GM06990 (cell line): Measurements from ENCODE around the gene SPNS3.

Source experiments
- DNase-seq: peaks from one replicate; pipeline ENCODE4 v3.0.0-alpha.2; 2011; ENCODE audit not compliant: insufficient read length; ENCODE audit errors: extremely low read depth
- H3K27me3 ChIP-seq: replicated peaks from 2 replicates; pipeline ENCODE4 v1.6.0; 2011; ENCODE audit warnings: low read length; ENCODE audit not compliant: control insufficient read depth, insufficient read depth
- H3K36me3 ChIP-seq: 2 replicates; pipeline ENCODE4 v1.5.1; 2011; ENCODE audit warnings: low read length; ENCODE audit not compliant: control insufficient read depth, insufficient read depth
- H3K4me3 ChIP-seq: replicated peaks from 2 replicates; pipeline ENCODE4 v1.5.1; 2011; ENCODE audit warnings: low read depth, mild to moderate bottlenecking, control low read depth, low read length
- CTCF ChIP-seq: IDR thresholded peaks from 2 replicates; pipeline ENCODE4 v1.5.1; 2011; ENCODE audit warnings: low read length, control low read depth, mild to moderate bottlenecking, inconsistent platforms; ENCODE audit not compliant: insufficient read depth, poor library complexity, severe bottlenecking

SPNS3 gene

DNA sequence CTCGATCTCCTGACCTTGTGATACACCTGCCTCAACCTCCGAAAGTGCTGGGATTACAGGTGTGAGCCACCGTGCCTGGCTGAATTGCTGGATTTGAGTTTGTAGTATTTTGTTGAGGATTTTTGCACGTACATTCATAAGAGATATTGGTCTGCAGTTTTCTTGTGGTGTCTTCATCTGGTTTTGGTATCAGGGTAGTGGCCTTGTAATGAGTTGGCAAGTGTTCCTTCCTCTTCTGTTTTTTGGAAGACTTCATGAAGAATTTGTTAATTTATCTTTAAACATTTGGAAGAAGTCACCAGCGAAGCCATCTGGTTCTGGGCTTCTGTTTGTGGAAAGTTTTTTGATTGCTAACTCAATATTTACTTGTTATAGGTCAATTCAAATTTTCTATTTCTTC lies 26.9 kb downstream of the SPNS3 start:
- H3K27me3 ChIP-seq, result no peaks in the 10 kb centered on the region
- H3K4me3 ChIP-seq, result no peak overlapping the region
- no peaks in the 10 kb centered on the region for H3K36me3 ChIP-seq
- no peak for DNase-seq
- no peak for TF ChIP-seq CTCF

GRCh38 chr17:4463818-4464476 lies 30.2 kb downstream of the SPNS3 start:
- no peak for DNase-seq
- H3K27me3 ChIP-seq, result no peaks in the 10 kb centered on the region
- TF ChIP-seq CTCF, result no peak
- no peaks in the 10 kb centered on the region for H3K36me3 ChIP-seq
- no peak overlapping the region for H3K4me3 ChIP-seq

DNA sequence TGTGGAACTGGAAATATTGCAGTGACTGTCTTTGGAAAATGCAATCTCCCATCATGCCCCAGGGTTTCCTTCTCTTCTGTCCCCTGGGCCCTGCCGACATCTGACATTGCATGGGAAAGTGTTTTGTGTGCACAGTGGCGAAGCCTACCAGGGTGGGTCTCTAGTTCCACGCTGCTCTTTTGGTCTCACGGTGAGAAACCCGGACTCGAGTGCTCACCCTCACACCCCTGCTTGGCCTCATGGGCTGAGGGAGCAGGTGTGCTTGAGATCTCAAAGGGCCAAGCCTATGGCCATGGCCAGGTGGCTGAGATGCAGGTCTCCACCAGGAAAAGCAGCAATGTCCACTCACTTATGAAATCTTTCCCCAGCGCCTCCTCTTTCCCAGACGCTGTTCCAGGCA lies 32.0 kb downstream of the SPNS3 start:
- no peak for DNase-seq
- no peak for TF ChIP-seq CTCF
- Histone ChIP-seq H3K27me3 (no peaks in the 10 kb centered on the region), H3K36me3 (no peaks in the 10 kb centered on the region), H3K4me3 (no peak overlapping the region)

GRCh38 chr17:4467287-4467686 lies 33.5 kb downstream of the SPNS3 start:
- Histone ChIP-seq H3K36me3 (no peaks in the 10 kb centered on the region), H3K4me3 (no peak overlapping the region), H3K27me3 (no peaks in the 10 kb centered on the region)
- no peak for TF ChIP-seq CTCF
- no peak for DNase-seq

- no peak for DNase-seq
- Histone ChIP-seq H3K36me3 (no peaks in the 10 kb centered on the region), H3K4me3 (no peak overlapping the region), H3K27me3 (no peaks in the 10 kb centered on the region)
- TF ChIP-seq CTCF, result no peak
Observed at GRCh38 chr17:4469552-4469951, 35.8 kb downstream of the SPNS3 start.

- TF ChIP-seq CTCF, result no peak
- no peak overlapping the region for H3K4me3 ChIP-seq
- DNase-seq, result no peak
- no peaks in the 10 kb centered on the region for H3K27me3 ChIP-seq
- no peaks in the 10 kb centered on the region for H3K36me3 ChIP-seq
Observed at GRCh38 chr17:4472286-4472685, 38.5 kb downstream of the SPNS3 start.
